Stimulated activated naive CD8-positive, alpha-beta T cell treated with anti-CD3 and anti-CD28 coated beads, Interleukin-15, Interleukin-2, amounts not matched to agents 100 U/mL and 50 U/mL, for 24 hours (primary cell): Measurements from ENCODE around the gene SLC45A3.
A peak's percentile ranks its signal among the peaks of the same experiment; 100 is the strongest.

Experiments used
- ATAC-seq: fragments of 150-1000 bp; cut with Tn5 transposase; one replicate; pipeline ENCODE4 v1.10.0; 2021
- DNase-seq: peaks from one replicate; pipeline ENCODE4 v3.0.0; 2021

The SLC45A3 gene

GRCh38 chr1:205669341-205670149 lies 10.8 kb downstream of the SLC45A3 start:
- ATAC-seq (peak; percentile 43), DNase-seq (peak; percentile 21)

GRCh38 chr1:205668951-205669340 lies 11.4 kb downstream of the SLC45A3 start:
- DNase-seq (no peak), ATAC-seq (peak; percentile 44)

DNA sequence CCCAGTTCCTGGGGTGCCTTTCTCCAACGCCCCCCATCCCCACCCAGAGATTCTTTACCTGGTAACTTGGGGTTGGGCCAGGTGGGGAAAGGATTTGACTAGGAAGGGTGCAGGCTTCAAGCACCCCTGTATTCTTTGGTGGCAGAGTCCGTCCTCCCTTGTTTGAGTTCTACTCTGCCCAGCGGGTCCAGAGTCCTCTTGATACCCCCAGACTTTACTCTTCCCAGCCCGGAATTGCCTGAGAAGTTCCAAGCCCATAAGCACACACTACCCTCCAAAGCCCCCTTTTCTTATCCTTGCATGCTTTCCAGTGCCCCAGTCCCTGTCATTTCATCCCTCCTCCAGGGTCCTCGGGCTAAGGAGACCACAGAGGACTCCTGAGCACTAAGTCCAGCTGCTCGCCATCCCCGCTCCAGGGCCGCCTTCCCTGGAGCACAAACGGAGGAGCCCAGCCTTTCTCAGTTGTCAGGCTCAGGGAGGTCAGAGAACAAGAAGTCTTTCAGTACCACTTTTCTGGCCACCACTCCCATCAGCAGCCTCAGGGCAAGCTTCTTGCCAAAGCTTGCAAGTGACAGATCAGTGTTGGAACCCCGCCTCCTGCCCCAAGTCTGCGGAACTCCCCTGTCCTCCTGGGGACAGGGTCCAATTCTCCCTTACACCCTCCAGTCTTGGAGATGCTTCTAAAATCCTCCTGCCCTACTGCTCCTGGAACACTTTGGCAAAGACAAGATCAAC lies 12.2 kb downstream of the SLC45A3 start:
- DNase-seq: no peak
- no peak for ATAC-seq

- ATAC-seq: no peak
- no peak for DNase-seq
Measured at GRCh38 chr1:205666372-205667166, 13.7 kb downstream of the SLC45A3 start.

- ATAC-seq (no peak), DNase-seq (no peak)
Measured at GRCh38 chr1:205665201-205666045, 14.9 kb downstream of the SLC45A3 start.

GRCh38 chr1:205664399-205665017 lies 15.8 kb downstream of the SLC45A3 start:
- no peak for DNase-seq
- ATAC-seq: no peak

GRCh38 chr1:205663286-205663936 lies 16.9 kb downstream of the SLC45A3 start:
- ATAC-seq: no peak
- no peak for DNase-seq

GRCh38 chr1:205662791-205663190 lies 17.5 kb downstream of the SLC45A3 start:
- no peak for DNase-seq
- no peak for ATAC-seq

GRCh38 chr1:205662135-205662738 lies 18.1 kb downstream of the SLC45A3 start:
- ATAC-seq (no peak), DNase-seq (no peak)

DNA sequence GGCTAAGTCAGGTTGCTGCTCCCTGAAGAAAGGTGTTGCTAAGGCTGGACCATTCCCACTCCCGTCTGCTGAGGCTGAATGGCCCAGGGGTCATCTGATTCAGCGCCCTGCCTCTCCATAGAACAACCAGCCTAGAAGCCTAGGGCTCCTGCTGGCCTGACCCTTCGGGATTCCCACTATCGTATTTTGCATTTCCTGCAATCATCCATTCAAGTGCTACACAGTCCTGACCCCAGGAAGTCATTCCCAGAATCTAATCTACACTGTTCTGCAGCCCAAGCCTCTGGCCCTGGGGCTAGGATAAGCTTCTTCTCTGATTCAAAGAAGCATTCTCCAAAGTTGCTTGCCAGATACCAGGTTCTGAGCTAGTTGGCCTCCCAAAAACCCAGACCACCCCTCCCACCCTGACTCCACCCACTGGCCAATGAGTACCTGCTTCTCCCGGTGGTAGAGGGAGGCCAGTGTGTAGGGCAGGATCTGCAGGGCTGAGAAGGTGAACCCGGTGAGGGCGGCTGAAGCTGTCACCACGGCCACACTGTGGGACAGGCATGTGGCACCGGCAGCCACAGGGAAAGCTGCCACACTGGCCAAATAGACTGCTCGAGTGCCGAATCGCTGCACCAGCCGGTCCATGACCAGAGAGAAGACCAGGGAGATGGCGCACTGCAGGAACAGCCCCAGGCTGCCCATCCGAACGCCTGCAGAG lies 18.7 kb downstream of the SLC45A3 start:
- DNase-seq (no peak), ATAC-seq (no peak)

DNA sequence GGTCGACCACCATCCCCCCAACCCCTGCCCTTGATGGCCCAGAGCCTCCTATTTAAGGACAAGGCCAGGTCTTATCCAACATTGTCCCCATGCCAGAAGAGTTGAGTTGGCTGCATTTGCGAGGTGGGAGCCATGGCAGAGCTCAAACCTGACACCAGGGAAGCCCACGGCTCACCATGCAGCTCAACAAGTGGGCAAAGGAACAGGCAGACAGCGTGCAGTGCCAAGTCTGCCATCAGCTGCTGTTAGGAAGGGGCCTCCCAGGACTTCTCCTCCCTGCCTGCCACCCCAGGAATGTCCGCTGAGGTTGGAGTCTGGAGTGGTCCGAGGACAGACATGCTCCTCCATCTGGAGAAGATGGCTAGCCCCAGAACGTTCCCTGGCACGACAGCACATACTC lies 19.9 kb downstream of the SLC45A3 start:
- no peak for DNase-seq
- ATAC-seq: no peak

DNA sequence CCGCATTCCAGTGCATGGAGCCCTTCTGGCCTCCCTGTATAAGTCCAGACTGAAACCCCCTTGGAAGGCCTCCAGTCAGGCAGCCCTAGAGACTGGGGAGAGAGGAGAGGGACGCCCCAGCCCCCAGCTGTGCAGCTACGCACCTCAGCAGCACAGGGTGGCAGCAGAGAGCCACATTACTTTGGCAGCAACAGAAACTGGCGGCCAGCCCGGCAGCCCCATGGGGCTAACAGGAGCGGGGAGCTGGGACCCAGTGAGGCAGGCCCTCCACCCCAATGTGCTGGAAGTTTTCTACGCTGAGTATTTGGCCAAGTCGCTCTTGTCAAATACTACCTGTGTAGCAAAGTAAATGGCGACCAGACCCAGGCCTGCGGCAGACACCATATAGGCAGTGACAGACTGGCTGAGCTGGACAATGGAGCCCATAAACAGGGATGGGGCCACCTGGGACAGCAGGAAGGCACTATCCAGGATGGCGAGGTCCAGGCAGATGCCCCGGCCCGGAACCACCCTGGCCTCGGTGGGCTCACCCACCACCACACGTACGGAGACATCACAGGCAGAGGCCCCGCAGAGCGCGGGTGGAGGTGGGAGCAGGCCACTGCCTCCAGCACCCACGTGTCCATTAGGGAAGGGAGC lies 21.2 kb downstream of the SLC45A3 start:
- peak; percentile 89 for ATAC-seq
- DNase-seq: peak; percentile 82

DNA sequence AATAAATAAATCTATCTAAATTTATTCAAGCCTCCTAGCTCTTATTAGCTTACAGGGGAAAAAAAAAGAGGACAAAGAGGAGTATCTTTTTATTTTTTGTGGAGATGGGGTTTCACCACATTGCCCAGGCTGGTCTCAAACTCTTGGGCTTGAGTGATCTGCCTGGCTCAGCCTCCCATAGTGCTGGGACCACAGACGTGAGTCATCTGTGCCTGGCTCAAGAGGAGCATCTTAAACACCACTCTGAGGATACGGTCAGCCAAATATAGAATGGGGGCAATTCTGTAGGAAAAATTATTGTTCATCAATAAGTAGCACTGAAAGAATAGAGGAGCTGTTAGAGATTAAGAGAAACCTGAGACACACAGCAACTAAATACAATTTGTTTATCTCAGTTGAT lies 24.1 kb downstream of the SLC45A3 start:
- ATAC-seq (no peak), DNase-seq (no peak)

DNA sequence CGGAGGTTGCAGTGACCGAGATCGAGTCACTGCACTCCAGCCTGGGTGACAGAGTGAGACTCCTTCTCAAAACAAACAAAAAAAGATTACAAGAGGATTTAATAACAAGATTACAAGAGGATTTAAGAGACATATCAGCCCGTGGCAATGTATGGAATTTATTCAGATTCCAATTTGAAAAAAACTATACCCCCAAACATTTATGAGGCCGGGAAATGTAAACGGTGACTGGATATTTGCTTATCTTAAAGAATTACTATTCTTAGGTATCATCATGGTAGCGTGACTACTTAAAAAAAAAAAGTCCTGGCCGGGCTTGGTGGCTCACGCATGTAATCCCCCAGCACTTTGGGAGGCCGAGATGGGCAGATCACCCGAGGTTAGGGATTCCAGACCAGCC lies 27.3 kb downstream of the SLC45A3 start:
- DNase-seq (no peak), ATAC-seq (no peak)

DNA sequence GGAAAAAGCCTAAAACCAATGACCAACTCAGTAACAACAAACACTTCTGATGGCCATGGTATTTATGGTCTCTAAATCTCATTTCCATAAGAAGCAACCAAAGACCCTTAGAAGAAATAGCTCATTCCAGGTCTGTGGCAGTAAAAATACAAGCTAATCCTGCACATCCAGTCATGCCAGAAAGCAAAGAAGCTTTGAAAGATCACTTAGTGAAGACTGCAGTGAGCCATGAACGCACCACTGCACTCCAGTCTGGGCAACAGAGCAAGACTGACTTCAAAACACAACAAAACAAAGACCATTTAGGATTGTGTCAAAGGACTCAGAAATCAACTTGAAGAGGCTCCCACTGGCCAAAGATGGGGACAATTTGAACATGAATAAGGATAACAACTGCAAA lies 30.1 kb downstream of the SLC45A3 start:
- DNase-seq: no peak
- ATAC-seq: no peak

DNA sequence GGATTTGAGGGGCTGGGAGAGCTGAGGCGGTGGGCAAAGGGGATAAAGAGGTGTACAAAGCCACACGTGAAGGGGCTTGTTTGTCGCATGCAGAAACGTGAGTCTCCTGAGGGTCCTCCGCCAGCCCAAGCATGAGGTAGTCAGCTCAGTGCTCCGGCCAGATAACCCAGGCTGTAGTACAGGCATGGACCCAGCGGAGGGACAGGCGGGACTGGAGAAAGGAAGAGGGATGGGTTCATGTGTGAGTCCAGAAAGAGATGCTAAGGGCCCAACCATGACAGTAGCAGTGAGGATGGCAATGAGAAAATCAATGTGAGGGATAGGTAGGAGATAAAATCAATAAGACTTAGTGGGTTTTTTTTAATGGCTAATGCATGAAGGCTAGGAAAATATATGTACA lies 34.8 kb downstream of the SLC45A3 start:
- ATAC-seq (no peak), DNase-seq (no peak)

- DNase-seq: no peak
- ATAC-seq: no peak
Measured at GRCh38 chr1:205642679-205643307, 37.5 kb downstream of the SLC45A3 start.

DNA sequence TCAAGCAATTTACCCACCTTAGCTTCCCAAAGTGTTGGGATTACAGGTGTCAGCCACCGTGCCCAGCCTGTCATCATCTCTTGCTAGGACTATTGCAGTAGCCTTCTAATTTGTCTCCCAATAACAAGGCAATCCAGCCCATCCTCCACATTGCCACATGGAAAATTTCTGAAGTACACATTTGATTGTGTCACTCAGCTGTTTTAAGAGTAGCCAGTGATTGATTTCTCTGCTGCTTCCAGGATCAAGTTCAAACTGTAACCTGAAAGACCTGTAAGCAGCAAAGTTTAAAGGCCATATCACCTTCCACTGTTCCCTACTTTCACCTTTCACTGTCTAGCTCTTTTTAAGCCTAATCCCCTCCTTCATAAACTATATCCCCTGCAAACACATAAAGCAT lies 40.7 kb downstream of the SLC45A3 start:
- ATAC-seq (no peak), DNase-seq (no peak)
